ENCODE results near the gene RAB7B.

The RAB7B gene

DNA sequence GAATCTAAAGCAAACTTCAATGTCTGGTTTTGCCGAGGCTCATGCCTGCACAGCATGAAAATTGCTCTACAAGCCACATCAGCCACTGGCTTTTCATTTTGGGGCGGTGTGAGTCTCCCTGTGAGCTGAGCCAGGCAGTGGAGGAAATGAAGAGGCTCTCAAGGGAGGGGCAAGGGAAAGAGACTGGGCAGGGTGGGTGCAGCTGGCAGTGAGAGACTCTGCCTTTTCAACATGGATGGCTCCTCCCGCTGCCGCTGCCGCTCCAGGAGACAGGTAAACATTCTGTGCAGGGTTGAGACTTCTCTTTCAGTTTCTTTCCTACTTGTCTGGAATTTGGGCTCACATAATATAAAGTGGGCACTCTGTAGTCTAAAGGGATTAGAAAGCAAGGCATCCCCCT is 31.8 kb upstream of the RAB7B start:
- Histone ChIP-seq H3K4me3 (ENCODE audit: control insufficient read depth in 1 of 7, extremely low read depth in 1 of 7, insufficient read depth in 4 of 7, low read depth in 2 of 7, low read length in 6 of 7) (peak overlapping the region; percentile 47 to 76 (median 72)), H3K27me3 (replicated peaks in 2 of 5; ENCODE audit: control insufficient read depth in 4 of 5, insufficient read depth in 5 of 5, low read length in 4 of 5) (no peaks in the 10 kb centered on the region), H3K4me1 (ENCODE audit: control extremely low read depth in 1 of 4, control insufficient read depth in 4 of 4, insufficient read depth in 4 of 4, low read length in 3 of 4) (peaks cover 21 to 82% (median 66%) of the 10 kb centered on the region in 4 experiments), H3K36me3 (ENCODE audit: control insufficient read depth in 4 of 4, insufficient read depth in 4 of 4, low read length in 3 of 4) (no peaks in the 10 kb centered on the region), H3K9me3 (ENCODE audit: control extremely low read depth in 1 of 5, control insufficient read depth in 4 of 5, insufficient read depth in 2 of 5, low read depth in 1 of 5, low read length in 4 of 5) (no peaks in the 10 kb centered on the region), H3K27ac (ENCODE audit: insufficient read depth in 1 of 2, low read depth in 1 of 2, low read length in 2 of 2, poor library complexity in 1 of 2, severe bottlenecking in 2 of 2) (peak overlapping the region; percentile 71 to 73)
- ChIA-PET POLR2A (interaction anchor here (0.8 kb wide), 1 partner anchor 13 kb away, joined by 3 read pairs; no protein-coding TSS in a partner anchor), CTCF (interaction anchor here (0.7 to 8.3 kb wide), 9 partner anchors 10 to 377 kb away, joined by 3 to 222 read pairs (median 4); partner anchors contain the start of gene CTSE)
- DNase-seq, result peak in 2 of 3 donors; percentile 45 to 59
- 2% methylated on average over 5 of the region's 5 CpGs for WGBS (ENCODE audit: insufficient coverage)

DNA sequence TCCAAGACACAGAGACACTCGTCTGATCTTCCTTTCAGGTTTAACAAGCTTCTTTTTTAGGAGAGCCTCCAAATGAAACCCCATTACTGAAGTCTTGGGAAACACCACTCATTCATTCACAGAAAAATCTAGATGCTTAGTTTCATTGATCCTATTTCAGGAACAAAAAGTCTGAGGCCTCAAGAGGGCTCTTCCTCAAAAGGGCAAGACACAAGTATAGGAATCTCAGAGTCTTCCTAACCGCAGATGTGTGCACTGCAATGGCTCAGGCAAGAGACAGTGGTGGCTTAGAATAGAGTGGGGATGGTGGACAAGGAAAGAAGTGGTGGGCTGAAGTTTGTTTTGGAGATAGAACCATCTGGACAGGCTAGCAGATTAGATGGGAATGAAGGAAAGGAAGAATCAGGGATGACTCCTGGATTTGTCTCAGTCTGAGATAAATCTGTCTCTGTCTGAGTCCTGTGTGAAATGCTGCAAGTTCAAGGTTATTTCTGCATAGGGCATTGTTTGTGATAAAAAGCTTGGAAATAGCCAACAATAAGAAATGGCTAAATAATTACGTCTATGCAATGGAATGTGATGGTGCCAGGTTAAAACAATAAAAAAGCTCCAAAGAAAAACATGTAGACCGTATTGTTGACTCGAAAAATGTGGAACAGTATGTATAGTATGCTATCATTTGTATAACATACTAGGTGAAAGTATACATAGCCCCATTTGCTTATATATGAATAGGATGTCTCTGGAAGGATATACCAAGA is 29.4 kb upstream of the RAB7B start:
- no peak for DNase-seq
- Histone ChIP-seq H3K27ac (ENCODE audit: insufficient read depth in 1 of 2, low read depth in 1 of 2, low read length in 2 of 2, poor library complexity in 1 of 2, severe bottlenecking in 2 of 2) (no peak overlapping the region), H3K27me3 (replicated peaks in 2 of 5; ENCODE audit: control insufficient read depth in 4 of 5, insufficient read depth in 5 of 5, low read length in 4 of 5) (no peaks in the 10 kb centered on the region), H3K9me3 (ENCODE audit: control extremely low read depth in 1 of 5, control insufficient read depth in 4 of 5, insufficient read depth in 2 of 5, low read depth in 1 of 5, low read length in 4 of 5) (no peaks in the 10 kb centered on the region), H3K36me3 (ENCODE audit: control insufficient read depth in 4 of 4, insufficient read depth in 4 of 4, low read length in 3 of 4) (no peaks in the 10 kb centered on the region), H3K4me1 (ENCODE audit: control extremely low read depth in 1 of 4, control insufficient read depth in 4 of 4, insufficient read depth in 4 of 4, low read length in 3 of 4) (peaks cover 21 to 62% (median 47%) of the 10 kb centered on the region in 4 experiments), H3K4me3 (ENCODE audit: control insufficient read depth in 1 of 7, extremely low read depth in 1 of 7, insufficient read depth in 4 of 7, low read depth in 2 of 7, low read length in 6 of 7) (no peak overlapping the region)
- 87% methylated on average over 2 of the region's 5 CpGs for WGBS (ENCODE audit: insufficient coverage)
- POLR2A ChIA-PET, result no interaction called here
- CTCF ChIA-PET, result interaction anchor here (0.7 to 8.3 kb wide), 11 partner anchors 9 to 73 kb away, joined by 3 to 222 read pairs (median 5); partner anchors contain the start of gene CTSE

DNA sequence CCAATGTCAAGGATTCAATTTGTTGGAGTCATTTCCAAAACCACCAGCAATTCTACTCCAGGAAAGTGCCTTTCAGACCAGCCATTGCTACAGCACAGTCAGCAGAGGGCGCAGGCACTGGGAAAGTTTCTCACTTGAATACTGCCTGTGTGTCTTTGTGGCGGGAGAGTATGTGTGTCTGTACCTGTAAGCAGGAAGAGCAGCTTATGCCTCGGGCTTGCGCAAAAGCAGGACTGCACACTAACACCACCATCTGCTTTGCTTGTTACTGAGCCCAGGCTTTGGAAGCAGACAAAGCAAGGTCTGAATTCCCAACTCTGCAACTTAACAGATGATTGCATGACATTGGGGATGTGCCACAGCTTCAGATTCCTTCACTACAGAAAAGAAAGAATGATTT is 27.5 kb upstream of the RAB7B start:
- Histone ChIP-seq H3K4me3 (ENCODE audit: control insufficient read depth in 1 of 7, extremely low read depth in 1 of 7, insufficient read depth in 4 of 7, low read depth in 2 of 7, low read length in 6 of 7) (peak overlapping the region in 1 of 7 experiments; percentile 35), H3K27ac (ENCODE audit: insufficient read depth in 1 of 2, low read depth in 1 of 2, low read length in 2 of 2, poor library complexity in 1 of 2, severe bottlenecking in 2 of 2) (no peak overlapping the region), H3K9me3 (ENCODE audit: control extremely low read depth in 1 of 5, control insufficient read depth in 4 of 5, insufficient read depth in 2 of 5, low read depth in 1 of 5, low read length in 4 of 5) (peaks cover 0 to 9% (median 0%) of the 10 kb centered on the region in 5 experiments), H3K27me3 (replicated peaks in 2 of 5; ENCODE audit: control insufficient read depth in 4 of 5, insufficient read depth in 5 of 5, low read length in 4 of 5) (no peaks in the 10 kb centered on the region), H3K4me1 (ENCODE audit: control extremely low read depth in 1 of 4, control insufficient read depth in 4 of 4, insufficient read depth in 4 of 4, low read length in 3 of 4) (peaks cover 9 to 46% (median 33%) of the 10 kb centered on the region in 4 experiments), H3K36me3 (ENCODE audit: control insufficient read depth in 4 of 4, insufficient read depth in 4 of 4, low read length in 3 of 4) (no peaks in the 10 kb centered on the region)
- WGBS (ENCODE audit: insufficient coverage), result 0% methylated on average over 2 of the region's 4 CpGs
- DNase-seq, result peak; percentile 81 to 85 (median 85)
- ChIA-PET POLR2A (interaction anchor here (0.6 to 1.2 kb wide), 3 partner anchors 24 to 75 kb away, joined by 3 read pairs; no protein-coding TSS in a partner anchor), CTCF (interaction anchor here (0.9 to 8.3 kb wide), 27 partner anchors 8 to 84 kb away, joined by 3 to 222 read pairs (median 5); partner anchors contain the start of gene RAB7B)

DNA sequence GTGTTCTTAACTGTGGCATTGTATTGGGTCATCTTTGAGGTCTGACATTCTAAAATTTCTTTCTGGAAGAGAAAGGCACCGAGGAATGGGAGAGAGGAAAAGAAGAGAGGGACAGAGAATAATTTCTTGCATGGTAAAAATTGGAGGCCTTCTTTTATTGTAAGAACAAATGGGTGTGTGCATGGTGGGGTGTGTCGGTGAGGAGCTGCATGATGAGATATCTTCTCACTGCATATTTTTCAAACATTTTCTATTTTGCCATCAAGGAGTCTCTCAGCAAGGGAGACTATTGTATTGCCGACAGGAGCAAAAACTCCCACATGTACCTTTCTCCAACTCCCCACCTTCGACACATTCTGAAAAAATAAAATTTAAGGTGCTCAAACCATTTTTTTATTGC is 27.0 kb upstream of the RAB7B start:
- Histone ChIP-seq H3K27me3 (replicated peaks in 2 of 5; ENCODE audit: control insufficient read depth in 4 of 5, insufficient read depth in 5 of 5, low read length in 4 of 5) (no peaks in the 10 kb centered on the region), H3K9me3 (ENCODE audit: control extremely low read depth in 1 of 5, control insufficient read depth in 4 of 5, insufficient read depth in 2 of 5, low read depth in 1 of 5, low read length in 4 of 5) (peaks cover 0 to 9% (median 0%) of the 10 kb centered on the region in 5 experiments), H3K4me1 (ENCODE audit: control extremely low read depth in 1 of 4, control insufficient read depth in 4 of 4, insufficient read depth in 4 of 4, low read length in 3 of 4) (peaks cover 9 to 41% (median 31%) of the 10 kb centered on the region in 4 experiments), H3K4me3 (ENCODE audit: control insufficient read depth in 1 of 7, extremely low read depth in 1 of 7, insufficient read depth in 4 of 7, low read depth in 2 of 7, low read length in 6 of 7) (no peak overlapping the region), H3K27ac (ENCODE audit: insufficient read depth in 1 of 2, low read depth in 1 of 2, low read length in 2 of 2, poor library complexity in 1 of 2, severe bottlenecking in 2 of 2) (no peak overlapping the region), H3K36me3 (ENCODE audit: control insufficient read depth in 4 of 4, insufficient read depth in 4 of 4, low read length in 3 of 4) (no peaks in the 10 kb centered on the region)
- ChIA-PET POLR2A (interaction anchor here (0.6 to 1.2 kb wide), 3 partner anchors 24 to 75 kb away, joined by 3 read pairs; no protein-coding TSS in a partner anchor), CTCF (interaction anchor here (0.9 to 8.3 kb wide), 25 partner anchors 9 to 85 kb away, joined by 3 to 222 read pairs (median 6); partner anchors contain the start of gene RAB7B)
- no peak for DNase-seq
- 75% methylated on average over 3 of the region's 4 CpGs for WGBS (ENCODE audit: insufficient coverage)

DNA sequence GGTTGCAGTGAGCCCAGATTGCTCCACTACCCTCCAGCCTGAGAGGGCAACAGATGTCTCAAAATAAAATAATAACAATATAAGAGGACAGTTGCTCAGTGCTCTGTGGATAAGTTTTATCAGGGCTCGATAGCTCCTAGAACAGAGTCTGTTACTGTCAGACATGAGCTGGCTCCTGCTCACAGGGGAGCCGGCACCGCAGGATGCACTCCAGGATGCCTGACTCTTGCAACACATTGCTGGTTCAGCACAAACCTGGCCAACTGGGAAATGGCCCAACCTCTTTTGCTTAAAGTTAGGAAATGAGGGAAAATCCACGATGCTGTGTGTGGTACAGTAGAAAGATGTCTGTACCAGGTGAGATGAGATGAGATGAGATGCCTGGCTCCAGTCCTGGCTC is 26.3 kb upstream of the RAB7B start:
- POLR2A ChIA-PET, result no interaction called here
- H3K27me3 ChIP-seq (replicated peaks in 2 of 5; ENCODE audit: control insufficient read depth in 4 of 5, insufficient read depth in 5 of 5, low read length in 4 of 5), result no peaks in the 10 kb centered on the region
- no peak overlapping the region for H3K4me3 ChIP-seq (ENCODE audit: control insufficient read depth in 1 of 7, extremely low read depth in 1 of 7, insufficient read depth in 4 of 7, low read depth in 2 of 7, low read length in 6 of 7)
- peaks cover 6 to 35% (median 24%) of the 10 kb centered on the region in 4 experiments for H3K4me1 ChIP-seq (ENCODE audit: control extremely low read depth in 1 of 4, control insufficient read depth in 4 of 4, insufficient read depth in 4 of 4, low read length in 3 of 4)
- no peak for DNase-seq
- H3K36me3 ChIP-seq (ENCODE audit: control insufficient read depth in 4 of 4, insufficient read depth in 4 of 4, low read length in 3 of 4), result no peaks in the 10 kb centered on the region
- H3K27ac ChIP-seq (ENCODE audit: insufficient read depth in 1 of 2, low read depth in 1 of 2, low read length in 2 of 2, poor library complexity in 1 of 2, severe bottlenecking in 2 of 2), result no peak overlapping the region
- CTCF ChIA-PET, result interaction anchor here (1.3 to 8.3 kb wide), 14 partner anchors 14 to 238 kb away, joined by 3 to 222 read pairs (median 8); no protein-coding TSS in a partner anchor
- 93% methylated on average over 4 of the region's 4 CpGs for WGBS (ENCODE audit: insufficient coverage)
- H3K9me3 ChIP-seq (ENCODE audit: control extremely low read depth in 1 of 5, control insufficient read depth in 4 of 5, insufficient read depth in 2 of 5, low read depth in 1 of 5, low read length in 4 of 5), result peaks cover 0 to 9% (median 0%) of the 10 kb centered on the region in 5 experiments

DNA sequence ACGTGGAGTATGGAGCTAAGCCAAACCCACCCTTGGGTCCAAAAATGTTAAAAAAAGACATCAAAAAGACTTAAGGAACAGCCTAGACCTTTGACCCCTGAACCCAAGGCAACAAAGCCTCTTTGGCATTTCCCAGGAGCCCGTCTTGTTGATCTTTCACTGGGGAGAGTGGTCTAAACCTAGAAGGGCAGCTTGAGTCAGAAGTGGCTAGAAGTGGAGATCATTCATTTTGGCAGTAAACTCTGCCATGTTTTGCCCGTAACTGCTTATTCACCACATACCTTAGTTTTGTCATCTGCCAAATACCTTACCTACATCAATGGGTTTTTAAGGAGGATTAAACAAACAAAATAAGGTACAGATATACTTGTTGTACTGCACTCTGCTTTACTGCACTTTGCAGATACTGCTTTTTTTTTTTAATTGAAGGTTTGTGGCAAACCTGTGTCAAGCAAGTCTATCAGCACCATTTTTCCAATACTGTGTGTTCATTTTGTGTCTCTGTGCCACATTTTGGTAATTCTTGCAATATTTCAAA is 22.2 kb upstream of the RAB7B start:
- H3K9me3 ChIP-seq (ENCODE audit: control extremely low read depth in 1 of 5, control insufficient read depth in 4 of 5, insufficient read depth in 2 of 5, low read depth in 1 of 5, low read length in 4 of 5), result peaks cover 0 to 9% (median 0%) of the 10 kb centered on the region in 5 experiments
- H3K27me3 ChIP-seq (replicated peaks in 2 of 5; ENCODE audit: control insufficient read depth in 4 of 5, insufficient read depth in 5 of 5, low read length in 4 of 5), result no peaks in the 10 kb centered on the region
- H3K4me3 ChIP-seq (ENCODE audit: control insufficient read depth in 1 of 7, extremely low read depth in 1 of 7, insufficient read depth in 4 of 7, low read depth in 2 of 7, low read length in 6 of 7), result no peak overlapping the region
- H3K36me3 ChIP-seq (ENCODE audit: control insufficient read depth in 4 of 4, insufficient read depth in 4 of 4, low read length in 3 of 4), result no peaks in the 10 kb centered on the region
- no peak overlapping the region for H3K27ac ChIP-seq (ENCODE audit: insufficient read depth in 1 of 2, low read depth in 1 of 2, low read length in 2 of 2, poor library complexity in 1 of 2, severe bottlenecking in 2 of 2)
- ChIA-PET CTCF (interaction anchor here (0.7 to 1.1 kb wide), 2 partner anchors 19 to 78 kb away, joined by 3 to 4 read pairs; no protein-coding TSS in a partner anchor), POLR2A (interaction anchor here (0.6 kb wide), 1 partner anchor 280 kb away, joined by 3 read pairs; no protein-coding TSS in a partner anchor)
- 94% methylated on average over 2 of the region's 3 CpGs for WGBS (ENCODE audit: insufficient coverage)
- DNase-seq, result no peak
- H3K4me1 ChIP-seq (ENCODE audit: control extremely low read depth in 1 of 4, control insufficient read depth in 4 of 4, insufficient read depth in 4 of 4, low read length in 3 of 4), result peaks cover 0 to 17% (median 3%) of the 10 kb centered on the region in 4 experiments

Data from common myeloid progenitor, CD34-positive (primary cell).